HEK293 (cell line): ENCODE data around the gene CNKSR3.

Source experiments
- CTCF ChIP-seq: fragments of 450-650 bp; formaldehyde crosslinking; IDR thresholded peaks from 2 replicates; pipeline ENCODE4 v1.5.1; 2016; ENCODE audit warnings: missing biosample characterization, missing genetic modification characterization
- KLF10 ChIP-seq: fragments of 450-650 bp; IDR thresholded peaks from 2 replicates; pipeline ENCODE4 v1.5.1; 2018; ENCODE audit warnings: missing biosample characterization, mild to moderate bottlenecking, missing genetic modification characterization
- PATZ1 ChIP-seq: fragments of 450-650 bp; formaldehyde crosslinking; IDR thresholded peaks from 2 replicates; pipeline ENCODE4 v1.5.1; 2016; ENCODE audit warnings: missing biosample characterization, missing genetic modification characterization
- YY1 ChIP-seq: fragments of 450-650 bp; formaldehyde crosslinking; IDR thresholded peaks from 2 replicates; pipeline ENCODE4 v1.5.1; 2018; ENCODE audit warnings: missing biosample characterization, missing genetic modification characterization

GRCh38 chr6:154522576-154522975, 12.1 kb upstream of the CNKSR3 start:
- TF ChIP-seq YY1 (no peak), KLF10 (no peak), CTCF (tag by site-specific recombination) (no peak), PATZ1 (tag by site-specific recombination) (no peak)
